Measurements from ENCODE around the gene MNDA. TPM values are rescaled to one million over a fixed set of nuclear protein-coding genes. Genes with fewer than 3 reads are reported as not detected.

Gene MNDA
- total and polyA plus RNA-seq, 8 donors, result 5.1 to 82.3 (median 6.6) TPM

Other genes starting within 250 kb of the MNDA start
- gene OR10Z1, start 226.1 kb upstream of the MNDA start, total RNA-seq, result not detected
- under 1 TPM; 0.17 to 0.38 (median 0.23) TPM for gene OR10Z1, start 226.1 kb upstream of the MNDA start, polyA plus RNA-seq (ENCODE audit: insufficient read length in 6 of 6)
- under 1 TPM; 0.06 to 0.45 TPM for gene SPTA1, start 144.6 kb upstream of the MNDA start, total RNA-seq
- gene SPTA1, start 144.6 kb upstream of the MNDA start, polyA plus RNA-seq (ENCODE audit: insufficient read length in 6 of 6), result 10 to 100 TPM in 2 of 6 donors, 1 to 10 TPM in 4; 8.3 to 13.3 (median 9.8) TPM
- not detected for gene OR6K2, start 130.7 kb upstream of the MNDA start, total RNA-seq
- gene OR6K2, start 130.7 kb upstream of the MNDA start, polyA plus RNA-seq (ENCODE audit: insufficient read length in 6 of 6), result not detected
- gene OR6K3, start 110.6 kb upstream of the MNDA start, total RNA-seq, result under 1 TPM in 1 of 2 donors, not detected in 1; 0.21 TPM
- gene OR6K3, start 110.6 kb upstream of the MNDA start, polyA plus RNA-seq (ENCODE audit: insufficient read length in 6 of 6), result under 1 TPM in 1 of 6 donors, not detected in 5; 0.10 TPM
- gene OR6K6, start 76.6 kb upstream of the MNDA start, total RNA-seq, result not detected
- not detected for gene OR6K6, start 76.6 kb upstream of the MNDA start, polyA plus RNA-seq (ENCODE audit: insufficient read length in 6 of 6)
- gene OR6N1, start 59.2 kb upstream of the MNDA start, total RNA-seq, result under 1 TPM in 1 of 2 donors, not detected in 1; 0.26 TPM
- not detected for gene OR6N1, start 59.2 kb upstream of the MNDA start, polyA plus RNA-seq (ENCODE audit: insufficient read length in 6 of 6)
- gene OR6N2, start 50.1 kb upstream of the MNDA start, total RNA-seq, result under 1 TPM in 1 of 2 donors, not detected in 1; 0.08 TPM
- gene OR6N2, start 50.1 kb upstream of the MNDA start, polyA plus RNA-seq (ENCODE audit: insufficient read length in 6 of 6), result not detected
- gene PYHIN1, start 100.2 kb downstream of the MNDA start, total RNA-seq, result 1 to 10 TPM; 2.5 to 3.5 TPM
- gene PYHIN1, start 100.2 kb downstream of the MNDA start, polyA plus RNA-seq (ENCODE audit: insufficient read length in 6 of 6), result 1 to 10 TPM in 3 of 6 donors, under 1 TPM in 3; 0.53 to 1.5 (median 1.1) TPM
- gene IFI16, start 178.6 kb downstream of the MNDA start, total RNA-seq, result 100 to 1,000 TPM in 1 of 2 donors, 10 to 100 TPM in 1; 69.7 to 121 TPM
- gene IFI16, start 178.6 kb downstream of the MNDA start, polyA plus RNA-seq (ENCODE audit: insufficient read length in 6 of 6), result 100 to 1,000 TPM in 3 of 6 donors, 10 to 100 TPM in 3; 79.9 to 132 (median 106) TPM
- 1 to 10 TPM in 1 of 2 donors, under 1 TPM in 1; 0.90 to 3.6 TPM for gene AIM2, start 245.4 kb downstream of the MNDA start, total RNA-seq
- under 1 TPM in 5 of 6 donors, not detected in 1; 0.18 to 0.54 (median 0.24) TPM for gene AIM2, start 245.4 kb downstream of the MNDA start, polyA plus RNA-seq (ENCODE audit: insufficient read length in 6 of 6)

Measured in left lung (tissue), 8 donors.